Activated CD4-positive, alpha-beta T cell treated with anti-CD3 and anti-CD28 coated beads for 48 hours (primary cell): ENCODE data around the gene REG4.

Experiments used
- DNase-seq: peaks from one replicate; pipeline ENCODE4 v3.0.0-alpha.2; 2020

REG4 gene

GRCh38 chr1:119778886-119779560 lies 32.2 kb downstream of the REG4 start:
- DNase-seq: no peak

- no peak for DNase-seq
These were observed 32.9 kb downstream of the REG4 start for GRCh38 chr1:119778359-119778758.

GRCh38 chr1:119774746-119775490 lies 36.3 kb downstream of the REG4 start:
- no peak for DNase-seq

GRCh38 chr1:119773711-119774241 lies 37.5 kb downstream of the REG4 start:
- no peak for DNase-seq

GRCh38 chr1:119772298-119772697 lies 39.0 kb downstream of the REG4 start:
- no peak for DNase-seq

- no peak for DNase-seq
These were observed 39.5 kb downstream of the REG4 start for GRCh38 chr1:119771770-119772169.

GRCh38 chr1:119771016-119771415 lies 40.2 kb downstream of the REG4 start:
- no peak for DNase-seq

- DNase-seq: no peak
These were observed 42.5 kb downstream of the REG4 start, which contains the start of gene HMGCS2 for GRCh38 chr1:119768778-119769177. Gene HMGCS2 (minus strand): TSS chr1:119768905. CDS start chr1:119768844, 61 bp downstream.

- DNase-seq: no peak
These were observed 43.8 kb downstream of the REG4 start for GRCh38 chr1:119767486-119767885.

GRCh38 chr1:119766374-119766794 lies 44.9 kb downstream of the REG4 start:
- DNase-seq: no peak

GRCh38 chr1:119764220-119764619 lies 47.0 kb downstream of the REG4 start:
- DNase-seq: no peak

- no peak for DNase-seq
These were observed 48.3 kb downstream of the REG4 start for GRCh38 chr1:119762953-119763352.

GRCh38 chr1:119762409-119762808 lies 48.9 kb downstream of the REG4 start:
- no peak for DNase-seq

- no peak for DNase-seq
These were observed 52.7 kb downstream of the REG4 start for GRCh38 chr1:119758584-119758983.

GRCh38 chr1:119752592-119752991 lies 58.7 kb downstream of the REG4 start:
- DNase-seq: no peak

- no peak for DNase-seq
These were observed 63.2 kb downstream of the REG4 start for GRCh38 chr1:119748040-119748439.

GRCh38 chr1:119747451-119747850 lies 63.8 kb downstream of the REG4 start:
- DNase-seq: no peak

- no peak for DNase-seq
These were observed 66.2 kb downstream of the REG4 start for GRCh38 chr1:119745034-119745433.

GRCh38 chr1:119744598-119744942 lies 66.7 kb downstream of the REG4 start:
- no peak for DNase-seq
